H1 (cell line): ENCODE results near the gene TNFAIP8L3. TPM values are rescaled to one million over a fixed set of nuclear protein-coding genes. Genes with fewer than 3 reads are reported as not detected.

ENCODE experiments used
- CTCF ChIA-PET: fragments of 300-600 bp; sonication (Branson Sonifier 250); formaldehyde crosslinking; loops from one replicate; lab custom pipeline; 2021; ENCODE audit not compliant: partially characterized antibody; lab: Charles Lee
- POLR2A ChIA-PET: fragments of 300-600 bp; sonication (Branson Sonifier 250); formaldehyde crosslinking; loops from one replicate; lab custom pipeline; 2021; ENCODE audit warnings: inconsistent platforms; ENCODE audit not compliant: partially characterized antibody; lab: Charles Lee
- DNase-seq, 2 experiments: peaks; one replicate each; pipeline versions ENCODE4 v3.0.0 to v3.0.0-alpha.2; 2010 to 2022; ENCODE audit warnings: low spot score in 2 of 2, low read depth in 1 of 2, mixed read lengths in 1 of 2
- FAIRE-seq: peaks from 2 replicates; lab custom pipeline; 2011; peaks lifted over from hg19 to GRCh38; lab: Jason Lieb, UNC
- H2AFZ ChIP-seq: 2 replicates; pipeline ENCODE4 v1.8.1; 2012; ENCODE audit warnings: low read length, inconsistent platforms
- H2AK5ac ChIP-seq: 2 replicates; pipeline ENCODE4 v1.6.1; 2013; ENCODE audit warnings: low read depth, low read length
- H2BK120ac ChIP-seq: replicated peaks from 2 replicates; pipeline ENCODE3; 2013; ENCODE audit warnings: low read depth, low read length, inconsistent platforms
- H2BK12ac ChIP-seq: 2 replicates; pipeline ENCODE4 v1.6.1; 2013; ENCODE audit warnings: low read depth, low read length
- H2BK15ac ChIP-seq: 2 replicates; pipeline ENCODE4 v1.6.1; 2013; ENCODE audit warnings: low read length
- H2BK20ac ChIP-seq: 2 replicates; pipeline ENCODE4 v1.6.1; 2013; ENCODE audit warnings: low read length
- H2BK5ac ChIP-seq: 2 replicates; pipeline ENCODE4 v1.6.1; 2013; ENCODE audit warnings: low read depth, low read length
- H3K14ac ChIP-seq: 2 replicates; pipeline ENCODE4 v1.6.1; 2013; ENCODE audit warnings: inconsistent platforms; ENCODE audit not compliant: insufficient read length
- H3K18ac ChIP-seq: 2 replicates; pipeline ENCODE4 v1.6.1; 2013; ENCODE audit warnings: low read length; ENCODE audit errors: extremely low read depth
- H3K23ac ChIP-seq: 2 replicates; pipeline ENCODE4 v1.6.1; 2013; ENCODE audit warnings: inconsistent platforms; ENCODE audit not compliant: insufficient read length
- H3K23me2 ChIP-seq: 2 replicates; pipeline ENCODE4 v1.6.1; 2013; ENCODE audit warnings: low read depth, low read length
- H3K27ac ChIP-seq: 2 replicates; pipeline ENCODE4 v1.6.1; 2011; ENCODE audit warnings: low read depth, low read length, inconsistent platforms
- H3K27me3 ChIP-seq, 4 experiments: replicated peaks in 1 of 4; 1 replicate in 1 of 4; 2 replicates in 3 of 4; pipeline versions ENCODE4 v1.6.1 to v1.8.1; 2011 to 2013; ENCODE audit warnings: low read length in 3 of 4, mild to moderate bottlenecking in 3 of 4, inconsistent platforms in 2 of 4, mixed read lengths in 2 of 4, moderate library complexity in 1 of 4; ENCODE audit not compliant: control insufficient read depth in 3 of 4, insufficient read depth in 3 of 4; ENCODE audit errors: extremely low read depth in 1 of 4
- H3K36me3 ChIP-seq, 4 experiments: 2 replicates each; pipeline versions ENCODE4 v1.6.1 to v1.8.1; 2011 to 2013; ENCODE audit warnings: mild to moderate bottlenecking in 4 of 4, low read length in 3 of 4, moderate library complexity in 2 of 4, control low read depth in 1 of 4, inconsistent platforms in 1 of 4; ENCODE audit not compliant: insufficient read depth in 4 of 4, control insufficient read depth in 2 of 4
- H3K4ac ChIP-seq: replicated peaks from 2 replicates; pipeline ENCODE3; 2013; ENCODE audit warnings: low read length, low read depth, mixed read lengths, inconsistent platforms; ENCODE audit not compliant: insufficient read length
- H3K4me1 ChIP-seq, 4 experiments: replicated peaks in 1 of 4; 1 replicate in 1 of 4; 2 replicates in 3 of 4; pipeline versions ENCODE4 v1.6.1 to v1.8.1; 2011 to 2013; ENCODE audit warnings: low read length in 3 of 4, inconsistent platforms in 2 of 4, mixed read lengths in 1 of 4; ENCODE audit not compliant: insufficient read depth in 4 of 4, control insufficient read depth in 3 of 4
- H3K4me2 ChIP-seq, 2 experiments: 2 replicates each; pipeline versions ENCODE4 v1.6.1 to v1.8.1; 2011 to 2013; ENCODE audit warnings: low read depth in 2 of 2, low read length in 2 of 2, control low read depth in 1 of 2, inconsistent platforms in 1 of 2, mild to moderate bottlenecking in 1 of 2; ENCODE audit not compliant: insufficient read depth in 1 of 2
- H3K4me3 ChIP-seq, 4 experiments: fragments of 200-600, 300-600 bp in 1 of 4; sonication (generic), shearing (Covaris generic), sonication (Bioruptor Twin) in 1 of 4; 2 replicates each; pipeline versions ENCODE4 v1.5.1 to v1.8.1; 2011 to 2016; ENCODE audit warnings: low read length in 4 of 4, low read depth in 3 of 4, control low read depth in 2 of 4, inconsistent platforms in 2 of 4, mild to moderate bottlenecking in 2 of 4, mixed read lengths in 1 of 4, moderate library complexity in 1 of 4; ENCODE audit not compliant: insufficient read depth in 2 of 4; ENCODE audit errors: extremely low read depth in 1 of 4
- H3K56ac ChIP-seq: replicated peaks from 2 replicates; pipeline ENCODE3; 2013; ENCODE audit warnings: low read depth, mild to moderate bottlenecking, mixed read lengths, low read length, inconsistent platforms; ENCODE audit not compliant: insufficient read length
- H3K79me1 ChIP-seq: 2 replicates; pipeline ENCODE4 v1.6.1; 2013; ENCODE audit warnings: low read depth, low read length, control low read depth
- H3K79me2 ChIP-seq, 2 experiments: 2 replicates each; pipeline versions ENCODE4 v1.6.1 to v1.8.1; 2012 to 2013; ENCODE audit warnings: low read length in 2 of 2, mild to moderate bottlenecking in 2 of 2, inconsistent platforms in 1 of 2; ENCODE audit not compliant: insufficient read depth in 2 of 2, control insufficient read depth in 1 of 2
- H3K9ac ChIP-seq, 4 experiments: replicated peaks in 1 of 4; 1 replicate in 1 of 4; 2 replicates in 3 of 4; pipeline versions ENCODE4 v1.6.1 to v1.8.1; 2011 to 2013; ENCODE audit warnings: low read depth in 3 of 4, low read length in 3 of 4, control low read depth in 2 of 4, mild to moderate bottlenecking in 2 of 4, moderate library complexity in 2 of 4, inconsistent platforms in 1 of 4; ENCODE audit errors: extremely low read depth in 1 of 4
- H3K9me3 ChIP-seq, 2 experiments: 2 replicates each; pipeline versions ENCODE4 v1.6.1 to v1.8.1; 2012 to 2013; ENCODE audit warnings: mild to moderate bottlenecking in 2 of 2, moderate library complexity in 2 of 2, control low read depth in 1 of 2, inconsistent platforms in 1 of 2, low read depth in 1 of 2, low read length in 1 of 2, mixed read lengths in 1 of 2; ENCODE audit not compliant: insufficient read depth in 2 of 2
- H4K20me1 ChIP-seq, 2 experiments: replicated peaks in 1 of 2; 2 replicates each; pipeline versions ENCODE3 to v1.8.1; 2011 to 2013; ENCODE audit warnings: inconsistent platforms in 2 of 2, low read length in 2 of 2, mild to moderate bottlenecking in 1 of 2; ENCODE audit not compliant: insufficient read depth in 2 of 2, control insufficient read depth in 1 of 2
- H4K5ac ChIP-seq: 2 replicates; pipeline ENCODE4 v1.6.1; 2013; ENCODE audit warnings: low read length, low read depth, mixed read lengths, inconsistent platforms; ENCODE audit not compliant: insufficient read length
- H4K8ac ChIP-seq: 2 replicates; pipeline ENCODE4 v1.8.0; 2013; ENCODE audit warnings: mild to moderate bottlenecking, moderate library complexity, low read length, inconsistent platforms; ENCODE audit not compliant: insufficient read depth; ENCODE audit errors: extremely low read depth
- H4K91ac ChIP-seq: replicated peaks from 2 replicates; pipeline ENCODE3; 2013; ENCODE audit warnings: low read length, mixed read lengths, inconsistent platforms; ENCODE audit not compliant: insufficient read length
- EZH2 ChIP-seq: fragments of 200-600 bp; sonication (generic); IDR thresholded peaks from 2 replicates; pipeline ENCODE4 v1.7.1; 2012; ENCODE audit warnings: low read depth, mild to moderate bottlenecking, moderate library complexity, low read length, inconsistent platforms; ENCODE audit not compliant: severe bottlenecking
- RAD21 ChIP-seq, 2 experiments: IDR thresholded peaks in 1 of 2; conservative IDR thresholded peaks in 1 of 2; 2 replicates each; pipeline ENCODE4 v1.6.1; 2011; ENCODE audit warnings: low read depth in 2 of 2, low read length in 2 of 2, improper control_type of control experiment in 1 of 2, inconsistent platforms in 1 of 2, mild to moderate bottlenecking in 1 of 2, moderate library complexity in 1 of 2
- SUZ12 ChIP-seq: fragments of 200-600 bp; sonication (generic); IDR thresholded peaks from 2 replicates; pipeline ENCODE4 v1.6.1; 2012; ENCODE audit warnings: mild to moderate bottlenecking, inconsistent platforms, low read length, moderate library complexity, mixed read lengths
- WGBS, 2 experiments: shearing (Covaris generic) in 1 of 2; methylation state at CpG; one replicate each; pipeline versions ENCODE4 v1.1.6 to v1.1.7; 2013 to 2015; ENCODE audit warnings: low lambda C conversion rate in 2 of 2, mixed read lengths in 2 of 2, inconsistent platforms in 1 of 2, low coverage in 1 of 2, missing lambda C conversion rate in 1 of 2; ENCODE audit not compliant: insufficient replicate concordance in 2 of 2, insufficient coverage in 1 of 2, insufficient read length in 1 of 2; ENCODE audit errors: extremely low coverage in 1 of 2, missing lambda C conversion rate in 1 of 2; 5-methylcytosine and 5-hydroxymethylcytosine counted together
- polyA plus RNA-seq, 7 experiments: library from polyadenylated mRNA; depleted of rRNA in 3 of 7; stranded (reverse) in 5 of 7; unstranded in 2 of 7; fragments of >200 nt in 5 of 7; fragments of 200-250 nt in 2 of 7; gene quantifications; 1 replicate in 5 of 7; 2 replicates in 1 of 7; 4 replicates in 1 of 7; pipeline versions ENCODE4 v1.2.1 to v1.2.3, GENCODE V29; 2011 to 2013; ENCODE audit warnings: missing spikeins in 2 of 7, mixed read lengths in 2 of 7
- total RNA-seq: library from RNA; stranded (reverse); fragmentation: NEBNext Ultra II Directional; extraction: Animal tissue kit (Norgen Biotek cat#: 25700); gene quantifications from 2 replicates; pipeline ENCODE4 v1.2.1, GENCODE V29; 2021

The TNFAIP8L3 gene
- total and polyA plus RNA-seq, 2 of the 8 experiments (the other 6 are each of a cell fraction or from before 2014, with no cell fraction given), result 0.23 to 0.67 TPM

GRCh38 chr15:51095681-51096331 lies 1.1 kb upstream of the TNFAIP8L3 start:
- H4K5ac ChIP-seq, result no peak overlapping the region
- no peak overlapping the region for H2BK5ac ChIP-seq
- H4K8ac ChIP-seq, result no peak overlapping the region
- H2BK12ac ChIP-seq, result no peak overlapping the region
- no peak overlapping the region for H2AFZ ChIP-seq
- CTCF ChIA-PET, result interaction anchor here (1.4 kb wide), 1 partner anchor 37 kb away, joined by 4 read pairs; no protein-coding TSS in a partner anchor
- H3K14ac ChIP-seq, result no peak overlapping the region
- no peaks in the 10 kb centered on the region for H3K9me3 ChIP-seq
- no peak for DNase-seq
- no peak overlapping the region for H2AK5ac ChIP-seq
- no peak overlapping the region for H2BK20ac ChIP-seq
- H3K9ac ChIP-seq, result no peak overlapping the region
- no peak for TF ChIP-seq RAD21 (IDR thresholded peaks at IDR 0.05 in 1 of 2, conservative IDR thresholded peaks at IDR 0.05 in 1 of 2; ENCODE audit: low read depth in 2 of 2, low read length in 2 of 2)
- TF ChIP-seq EZH2, result peak; percentile 6
- TF ChIP-seq SUZ12, result 0 out of 2 replicates have a peak, but pooled peaks have one; percentile 7
- no peak overlapping the region for H4K91ac ChIP-seq
- no peak overlapping the region for H3K23ac ChIP-seq
- H4K20me1 ChIP-seq, result peaks cover 0 to 4% of the 10 kb centered on the region in 2 experiments
- H2BK15ac ChIP-seq, result no peak overlapping the region
- no peaks in the 10 kb centered on the region for H3K79me1 ChIP-seq
- peaks cover 0 to 3% (median 0%) of the 10 kb centered on the region in 4 experiments; a peak in 2 of 7 replicates for H3K4me1 ChIP-seq
- POLR2A ChIA-PET, result interaction anchor here (1.4 kb wide), 1 partner anchor 19 kb away, joined by 3 read pairs; no protein-coding TSS in a partner anchor
- no peak for FAIRE-seq
- peaks cover 16 to 41% (median 39%) of the 10 kb centered on the region in 4 experiments for H3K27me3 ChIP-seq
- peak overlapping the region in 3 of 4 experiments; percentile 30 to 84 (median 67); a peak in 5 of 8 replicates for H3K4me3 ChIP-seq
- no peaks in the 10 kb centered on the region for H3K79me2 ChIP-seq
- H3K36me3 ChIP-seq, result no peaks in the 10 kb centered on the region; a peak in 1 of 8 replicates
- peak overlapping the region; percentile 90 to 91 for H3K4me2 ChIP-seq
- no peak overlapping the region for H3K56ac ChIP-seq
- no peak overlapping the region for H3K27ac ChIP-seq
- no peak overlapping the region for H2BK120ac ChIP-seq
- no peak overlapping the region for H3K4ac ChIP-seq
- 61% methylated on average over 6 of the region's 6 CpGs; no CpG with 5 or more reads in 1 of the 2 experiments for WGBS, 2 experiments
- no peak overlapping the region for H3K18ac ChIP-seq
- H3K23me2 ChIP-seq, result peaks cover 5% of the 10 kb centered on the region
